Mesothelial cell of epicardium (in vitro differentiated cells): ENCODE results near the gene ZNF384. TPM values are rescaled to one million over a fixed set of nuclear protein-coding genes. Genes with fewer than 3 reads are reported as not detected.
A peak's percentile ranks its signal among the peaks of the same experiment; 100 is the strongest.

ENCODE experiments used
- DNase-seq, 2 experiments: peaks; one replicate each; pipeline ENCODE4 v3.0.0; 2021; ENCODE audit warnings: low spot score in 2 of 2; ENCODE audit not compliant: unreplicated experiment in 2 of 2
- H3K27ac Mint-ChIP-seq: 2 replicates; pipeline ENCODE4 v1.8.0; 2021; ENCODE audit warnings: mixed read lengths
- H3K27me3 Mint-ChIP-seq: 2 replicates; pipeline ENCODE4 v1.8.0; 2021; ENCODE audit warnings: low read depth, mixed read lengths
- H3K36me3 Mint-ChIP-seq: 2 replicates; pipeline ENCODE4 v1.8.0; 2021; ENCODE audit warnings: mixed read lengths
- H3K4me1 Mint-ChIP-seq: 2 replicates; pipeline ENCODE4 v1.8.0; 2021; ENCODE audit warnings: mixed read lengths
- H3K4me3 Mint-ChIP-seq: 2 replicates; pipeline ENCODE4 v1.8.0; 2021; ENCODE audit warnings: mild to moderate bottlenecking, moderate library complexity, mixed read lengths
- H3K9me3 Mint-ChIP-seq: 2 replicates; pipeline ENCODE4 v1.8.0; 2021; ENCODE audit warnings: mixed read lengths
- total RNA-seq: library from RNA; stranded (reverse); gene quantifications from 3 replicates; pipeline ENCODE4 v1.2.1, GENCODE V29; 2021
- TF ChIP-seq, protein P1 (sequence below): fragments of 200-600 bp; sonication (generic); IDR thresholded peaks from one replicate; pipeline ENCODE4 v1.5.0; 2021; ENCODE audit warnings: antibody characterized with exemption; ENCODE audit not compliant: unreplicated experiment

ZNF384 gene
- total RNA-seq, 1 donor from 2014 or later, result 101 TPM

DNA sequence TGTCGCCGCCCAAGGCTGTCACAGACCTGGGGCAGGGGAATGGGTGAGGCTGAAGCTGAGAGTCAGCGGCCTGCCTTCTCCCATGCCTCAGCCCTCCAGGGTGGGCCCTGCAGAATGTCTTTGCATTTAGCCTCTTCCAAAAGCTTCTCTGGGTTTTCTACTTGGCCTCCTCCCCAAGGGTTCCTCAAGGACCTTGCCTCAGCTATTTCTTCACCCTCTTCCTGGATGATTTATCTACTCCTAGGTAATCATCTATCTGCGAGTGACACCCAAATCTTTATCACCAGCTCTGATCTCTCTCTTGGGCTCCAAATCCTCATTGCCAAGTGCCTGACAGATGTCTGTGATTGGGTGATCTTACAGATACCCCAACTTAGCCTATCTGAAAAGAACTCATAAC lies 48.7 kb downstream of the ZNF384 start:
- H3K27me3 Mint-ChIP-seq, result peaks cover 17% of the 10 kb centered on the region
- H3K27ac Mint-ChIP-seq, result no peak overlapping the region
- H3K9me3 Mint-ChIP-seq, result no peaks in the 10 kb centered on the region
- H3K36me3 Mint-ChIP-seq, result no peaks in the 10 kb centered on the region
- H3K4me1 Mint-ChIP-seq, result peaks cover 17% of the 10 kb centered on the region
- TF ChIP-seq, protein P1, sequence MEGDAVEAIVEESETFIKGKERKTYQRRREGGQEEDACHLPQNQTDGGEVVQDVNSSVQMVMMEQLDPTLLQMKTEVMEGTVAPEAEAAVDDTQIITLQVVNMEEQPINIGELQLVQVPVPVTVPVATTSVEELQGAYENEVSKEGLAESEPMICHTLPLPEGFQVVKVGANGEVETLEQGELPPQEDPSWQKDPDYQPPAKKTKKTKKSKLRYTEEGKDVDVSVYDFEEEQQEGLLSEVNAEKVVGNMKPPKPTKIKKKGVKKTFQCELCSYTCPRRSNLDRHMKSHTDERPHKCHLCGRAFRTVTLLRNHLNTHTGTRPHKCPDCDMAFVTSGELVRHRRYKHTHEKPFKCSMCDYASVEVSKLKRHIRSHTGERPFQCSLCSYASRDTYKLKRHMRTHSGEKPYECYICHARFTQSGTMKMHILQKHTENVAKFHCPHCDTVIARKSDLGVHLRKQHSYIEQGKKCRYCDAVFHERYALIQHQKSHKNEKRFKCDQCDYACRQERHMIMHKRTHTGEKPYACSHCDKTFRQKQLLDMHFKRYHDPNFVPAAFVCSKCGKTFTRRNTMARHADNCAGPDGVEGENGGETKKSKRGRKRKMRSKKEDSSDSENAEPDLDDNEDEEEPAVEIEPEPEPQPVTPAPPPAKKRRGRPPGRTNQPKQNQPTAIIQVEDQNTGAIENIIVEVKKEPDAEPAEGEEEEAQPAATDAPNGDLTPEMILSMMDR, result no peak
- no peak for DNase-seq
- no peak overlapping the region for H3K4me3 Mint-ChIP-seq

DNA sequence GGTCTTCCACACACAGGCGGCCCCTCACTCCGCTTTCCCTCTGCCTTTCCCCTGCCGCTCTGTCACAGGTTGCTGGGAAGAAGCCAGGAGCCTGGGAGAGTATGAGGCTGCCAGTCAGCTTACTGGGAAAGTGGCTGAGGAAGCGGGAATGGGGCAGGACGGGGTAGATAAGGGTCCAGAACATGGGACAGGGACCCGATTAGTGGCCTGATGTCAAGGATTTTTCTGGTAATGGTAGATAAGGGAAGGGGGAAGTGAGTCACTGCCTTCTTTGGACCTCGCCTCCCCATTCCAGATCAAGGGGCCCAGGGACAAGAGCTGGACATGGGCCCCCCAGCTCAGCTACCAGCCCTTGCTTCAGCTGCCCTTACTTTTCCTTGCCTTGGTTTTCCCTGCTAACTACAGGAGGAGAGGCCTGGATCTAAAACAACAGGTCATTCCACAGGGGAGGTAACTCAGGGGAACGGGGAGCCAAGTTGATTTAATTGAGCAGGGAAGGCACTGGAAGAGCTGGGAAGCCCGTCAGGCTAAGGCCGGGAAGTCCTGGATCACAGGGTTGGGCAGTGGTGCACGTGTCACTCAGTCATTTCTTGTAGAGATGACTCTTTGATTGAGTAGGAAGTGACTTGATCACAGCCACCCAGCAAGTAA lies 49.9 kb downstream of the ZNF384 start:
- H3K4me3 Mint-ChIP-seq, result no peak overlapping the region
- no peak for DNase-seq
- TF ChIP-seq, protein P1, result no peak
- H3K4me1 Mint-ChIP-seq, result peaks cover 14% of the 10 kb centered on the region
- H3K36me3 Mint-ChIP-seq, result no peaks in the 10 kb centered on the region
- no peak overlapping the region for H3K27ac Mint-ChIP-seq
- no peaks in the 10 kb centered on the region for H3K9me3 Mint-ChIP-seq
- H3K27me3 Mint-ChIP-seq, result peaks cover 17% of the 10 kb centered on the region

DNA sequence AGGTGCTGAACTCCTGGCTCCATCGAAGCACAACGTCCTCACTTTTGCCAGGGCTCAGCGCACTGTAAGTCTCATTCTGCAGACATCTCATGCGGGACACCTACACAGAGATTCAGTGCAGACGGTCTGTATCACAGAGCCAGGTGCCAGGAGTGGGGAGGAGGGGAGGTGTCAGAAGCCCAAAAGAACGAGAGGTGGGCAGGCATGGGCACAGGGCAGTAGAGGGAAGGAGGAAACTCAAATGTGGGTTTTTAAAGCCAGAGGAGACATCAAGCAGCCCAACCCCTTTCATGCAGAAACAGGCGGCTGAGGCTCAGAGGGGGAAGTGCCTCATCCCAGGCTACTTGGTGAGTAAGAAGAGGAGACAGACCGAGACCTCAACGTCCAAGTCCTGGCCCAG lies 50.9 kb downstream of the ZNF384 start:
- H3K36me3 Mint-ChIP-seq, result no peaks in the 10 kb centered on the region
- H3K27ac Mint-ChIP-seq, result no peak overlapping the region
- peaks cover 17% of the 10 kb centered on the region for H3K4me1 Mint-ChIP-seq
- peaks cover 17% of the 10 kb centered on the region for H3K27me3 Mint-ChIP-seq
- TF ChIP-seq, protein P1, result no peak
- H3K9me3 Mint-ChIP-seq, result no peaks in the 10 kb centered on the region
- H3K4me3 Mint-ChIP-seq, result no peak overlapping the region
- no peak for DNase-seq

GRCh38 chr12:6635856-6636531 lies 53.2 kb downstream of the ZNF384 start, which contains the start of gene LPAR5:
Gene LPAR5 (minus strand): TSS chr12:6635959. CDS start chr12:6621248, 14,711 bp downstream.
- Mint-ChIP-seq H3K27ac (peak within 1 kb of the TSS; percentile 51), H3K27me3 (peaks cover 4% of the 10 kb centered on the region), H3K4me3 (no peak within 1 kb of the TSS), H3K36me3 (no peaks in the 10 kb centered on the region), H3K4me1 (peaks cover 40% of the 10 kb centered on the region), H3K9me3 (no peaks in the 10 kb centered on the region)
- no peak for DNase-seq
- TF ChIP-seq, protein P1, result no peak

GRCh38 chr12:6635375-6635855 lies 53.8 kb downstream of the ZNF384 start:
- Mint-ChIP-seq H3K4me1 (peaks cover 45% of the 10 kb centered on the region), H3K27ac (no peak overlapping the region), H3K4me3 (no peak overlapping the region), H3K9me3 (no peaks in the 10 kb centered on the region), H3K36me3 (no peaks in the 10 kb centered on the region), H3K27me3 (peaks cover 4% of the 10 kb centered on the region)
- DNase-seq, result no peak
- TF ChIP-seq, protein P1, result no peak
